C4-2B (cell line): Measurements from ENCODE around the gene NME9.
"Not testable (repeated sequence)": the region's sequence is repeated elsewhere in the genome, so short reads cannot be mapped to it uniquely, and the experiment has no call there.

Experiments
- H3K27ac ChIP-seq: fragments of 450-650 bp; 2 replicates; pipeline ENCODE4 v1.5.1; 2017
- CTCF ChIP-seq: fragments of 450-650 bp; conservative IDR thresholded peaks from 2 replicates; pipeline ENCODE4 v1.5.1; 2017; ENCODE audit warnings: mild to moderate bottlenecking
- ZFX ChIP-seq: fragments of 450-650 bp; IDR thresholded peaks from 2 replicates; pipeline ENCODE4 v1.6.1; 2017

NME9 gene

GRCh38 chr3:138329127-138329983 is at the start of gene NME9:
Gene NME9 (minus strand): TSS chr3:138329851. CDS start chr3:138329335, 516 bp downstream.
- peak within 1 kb of the TSS; percentile 54 for H3K27ac ChIP-seq
- TF ChIP-seq ZFX: no peak
- TF ChIP-seq CTCF: peak; percentile 95

- H3K27ac ChIP-seq: no peak overlapping the region
- TF ChIP-seq CTCF (no peak), ZFX (no peak)
These were observed 49.3 kb upstream of the NME9 start for GRCh38 chr3:138378990-138379389.

GRCh38 chr3:138378331-138378730 is 48.7 kb upstream of the NME9 start:
- no peak for TF ChIP-seq CTCF

GRCh38 chr3:138377804-138378203 is 48.2 kb upstream of the NME9 start:
- H3K27ac ChIP-seq: no peak overlapping the region
- no peak for TF ChIP-seq ZFX
- TF ChIP-seq CTCF: no peak

More at GRCh38 chr3:138378331-138378730, 48.7 kb upstream of the NME9 start:
- no peak overlapping the region for H3K27ac ChIP-seq

GRCh38 chr3:138377212-138377611 is 47.6 kb upstream of the NME9 start:
- H3K27ac ChIP-seq: not testable (repeated sequence)

GRCh38 chr3:138376663-138377062 is 47.0 kb upstream of the NME9 start:
- TF ChIP-seq CTCF (no peak), ZFX (no peak)

GRCh38 chr3:138375447-138375846 is 45.8 kb upstream of the NME9 start:
- no peak for TF ChIP-seq CTCF
- H3K27ac ChIP-seq: no peak overlapping the region

More at GRCh38 chr3:138376663-138377062, 47.0 kb upstream of the NME9 start:
- H3K27ac ChIP-seq: no peak overlapping the region
